ENCODE data around the gene CHEK1.
"Not testable (repeated sequence)": the region's sequence is repeated elsewhere in the genome, so short reads cannot be mapped to it uniquely, and the experiment has no call there.

Gene CHEK1

DNA sequence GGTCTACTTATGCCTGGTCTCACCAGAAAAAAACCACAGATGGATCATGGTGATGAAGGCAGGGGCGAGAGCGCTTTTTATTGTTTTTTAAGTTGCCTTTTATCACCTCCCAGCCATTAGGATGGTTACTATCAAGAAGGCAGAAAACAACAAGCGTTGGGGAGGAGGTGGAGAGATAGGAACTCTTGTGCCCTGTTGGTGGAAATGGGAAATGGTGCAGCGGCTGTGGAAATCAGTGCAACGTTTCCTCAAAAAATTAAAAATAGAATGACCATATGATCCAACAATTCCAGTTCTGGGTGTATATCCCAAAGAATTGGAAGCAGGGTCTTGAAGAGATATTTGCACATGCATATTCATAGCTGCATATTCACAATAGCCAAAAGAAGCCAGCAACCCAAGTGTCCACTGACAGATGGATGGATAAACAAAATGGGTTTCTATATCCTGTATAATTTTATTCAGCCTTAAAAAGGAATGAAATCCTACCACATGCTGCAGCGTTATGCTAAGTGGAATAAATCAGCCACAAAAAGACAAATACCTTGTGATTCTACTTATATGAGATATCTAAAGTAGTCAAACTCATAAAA is 76.2 kb downstream of the CHEK1 start:
- peaks cover 0 to 1% of the 10 kb centered on the region in 2 donors for H3K9me3 ChIP-seq (ENCODE audit: control insufficient read depth in 1 of 2, low read length in 2 of 2)
- no peak overlapping the region for H3K4me3 ChIP-seq (ENCODE audit: low read depth in 1 of 2, low read length in 2 of 2)
- no peaks in the 10 kb centered on the region for H3K27me3 ChIP-seq (ENCODE audit: low read depth, low read length)
- H3K4me1 ChIP-seq (ENCODE audit: control insufficient read depth in 1 of 2, insufficient read depth in 2 of 2, low read length in 2 of 2), result no peaks in the 10 kb centered on the region
- H3K36me3 ChIP-seq (ENCODE audit: control insufficient read depth in 1 of 2, insufficient read depth in 2 of 2, low read length in 2 of 2), result no peaks in the 10 kb centered on the region
- no peak overlapping the region for H3K27ac ChIP-seq (ENCODE audit: low read length)

- Histone ChIP-seq H3K27ac (ENCODE audit: low read length) (no peak overlapping the region), H3K27me3 (ENCODE audit: low read depth, low read length) (no peaks in the 10 kb centered on the region), H3K4me1 (ENCODE audit: control insufficient read depth in 1 of 2, insufficient read depth in 2 of 2, low read length in 2 of 2) (no peaks in the 10 kb centered on the region), H3K4me3 (ENCODE audit: low read depth in 1 of 2, low read length in 2 of 2) (no peak overlapping the region), H3K9me3 (ENCODE audit: control insufficient read depth in 1 of 2, low read length in 2 of 2) (no peaks in the 10 kb centered on the region), H3K36me3 (ENCODE audit: control insufficient read depth in 1 of 2, insufficient read depth in 2 of 2, low read length in 2 of 2) (no peaks in the 10 kb centered on the region)
These were observed 77.1 kb downstream of the CHEK1 start for GRCh38 chr11:125701858-125702621.

- H3K36me3 ChIP-seq (ENCODE audit: control insufficient read depth in 1 of 2, insufficient read depth in 2 of 2, low read length in 2 of 2); H3K27me3 ChIP-seq (ENCODE audit: low read depth, low read length); H3K27ac ChIP-seq (ENCODE audit: low read length); H3K4me1 ChIP-seq (ENCODE audit: control insufficient read depth in 1 of 2, insufficient read depth in 2 of 2, low read length in 2 of 2); H3K9me3 ChIP-seq (ENCODE audit: control insufficient read depth in 1 of 2, low read length in 2 of 2); H3K4me3 ChIP-seq (ENCODE audit: low read depth in 1 of 2, low read length in 2 of 2): not testable (repeated sequence)
These were observed 79.7 kb downstream of the CHEK1 start for GRCh38 chr11:125704686-125705085.

DNA sequence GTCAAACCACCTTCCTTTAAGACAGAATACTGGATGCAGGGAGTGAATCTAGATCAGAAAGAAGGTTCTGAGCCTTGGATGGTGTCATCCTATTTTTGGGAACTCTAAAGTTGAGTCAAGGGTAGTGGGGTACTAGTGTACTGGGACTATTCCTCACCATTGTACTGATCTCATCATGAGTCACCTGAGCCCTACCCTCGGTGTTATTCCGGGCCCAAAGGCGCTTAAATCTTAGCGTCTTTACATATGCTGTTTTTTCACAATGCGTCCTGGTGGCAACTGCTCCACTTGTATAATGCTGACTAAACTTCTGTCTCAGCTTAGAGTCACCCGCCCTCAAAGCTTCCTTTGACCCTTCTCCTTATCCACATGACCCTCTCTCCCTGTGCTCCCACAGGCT is 95.8 kb downstream of the CHEK1 start:
- no peaks in the 10 kb centered on the region for H3K9me3 ChIP-seq (ENCODE audit: control insufficient read depth in 1 of 2, low read length in 2 of 2)
- no peaks in the 10 kb centered on the region for H3K36me3 ChIP-seq (ENCODE audit: control insufficient read depth in 1 of 2, insufficient read depth in 2 of 2, low read length in 2 of 2)
- H3K27ac ChIP-seq (ENCODE audit: low read length), result no peak overlapping the region
- no peak overlapping the region for H3K4me3 ChIP-seq (ENCODE audit: low read depth in 1 of 2, low read length in 2 of 2)
- no peaks in the 10 kb centered on the region for H3K27me3 ChIP-seq (ENCODE audit: low read depth, low read length)
- no peaks in the 10 kb centered on the region for H3K4me1 ChIP-seq (ENCODE audit: control insufficient read depth in 1 of 2, insufficient read depth in 2 of 2, low read length in 2 of 2)

DNA sequence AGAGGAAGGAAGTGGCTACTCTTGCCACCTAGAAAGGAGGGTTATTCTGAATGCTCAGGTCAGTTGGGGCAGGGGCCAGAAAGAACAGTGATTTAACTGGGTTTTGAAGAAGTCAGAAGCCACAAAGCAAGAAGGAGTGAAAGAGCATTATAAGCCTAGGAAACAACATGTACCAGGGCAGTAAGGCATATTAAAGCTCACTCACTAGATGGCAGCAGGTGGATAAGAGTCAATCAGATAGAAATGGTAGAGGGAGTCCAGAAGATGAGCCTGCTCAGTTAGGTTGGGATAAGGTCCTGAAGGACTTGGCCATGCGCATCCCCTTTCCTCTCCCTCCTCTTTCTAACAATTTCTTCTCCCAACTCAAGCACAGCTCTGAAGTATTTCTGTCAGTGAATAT is 99.2 kb downstream of the CHEK1 start:
- Histone ChIP-seq H3K36me3 (ENCODE audit: control insufficient read depth in 1 of 2, insufficient read depth in 2 of 2, low read length in 2 of 2) (no peaks in the 10 kb centered on the region), H3K27me3 (ENCODE audit: low read depth, low read length) (no peaks in the 10 kb centered on the region), H3K27ac (ENCODE audit: low read length) (no peak overlapping the region), H3K9me3 (ENCODE audit: control insufficient read depth in 1 of 2, low read length in 2 of 2) (no peaks in the 10 kb centered on the region), H3K4me3 (ENCODE audit: low read depth in 1 of 2, low read length in 2 of 2) (no peak overlapping the region), H3K4me1 (ENCODE audit: control insufficient read depth in 1 of 2, insufficient read depth in 2 of 2, low read length in 2 of 2) (no peaks in the 10 kb centered on the region)

Data from muscle layer of duodenum (tissue), 2 donors.